Epidermal melanocyte (primary cell): ENCODE data around the gene FRRS1.

Source experiments
- DNase-seq: peaks from one replicate; pipeline ENCODE4 v3.0.0; 2011; ENCODE audit warnings: low spot score; ENCODE audit not compliant: insufficient read length

Gene FRRS1

GRCh38 chr1:99677416-99677815 lies 89.0 kb downstream of the FRRS1 start:
- no peak for DNase-seq

- no peak for DNase-seq
These were observed 89.6 kb downstream of the FRRS1 start for GRCh38 chr1:99676876-99677275.

DNA sequence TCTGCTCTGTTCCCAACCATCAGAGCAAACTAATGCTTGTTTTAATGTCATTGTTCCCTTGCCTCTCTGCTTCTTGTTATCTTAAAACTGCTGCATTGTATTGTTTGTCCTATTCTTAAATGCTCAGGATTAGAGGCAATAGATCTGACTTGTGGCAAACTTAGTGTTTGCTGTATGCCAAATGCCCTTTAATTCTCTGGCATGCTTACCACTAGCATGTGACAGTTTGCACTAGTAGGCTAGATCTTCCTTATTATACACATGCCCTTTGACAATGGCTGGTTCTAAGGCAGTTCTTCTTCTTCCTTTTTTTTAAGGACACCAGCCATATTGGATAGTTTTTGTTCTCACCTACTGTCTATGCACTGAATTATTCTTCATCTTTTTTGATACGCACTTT lies 90.4 kb downstream of the FRRS1 start:
- no peak for DNase-seq

DNA sequence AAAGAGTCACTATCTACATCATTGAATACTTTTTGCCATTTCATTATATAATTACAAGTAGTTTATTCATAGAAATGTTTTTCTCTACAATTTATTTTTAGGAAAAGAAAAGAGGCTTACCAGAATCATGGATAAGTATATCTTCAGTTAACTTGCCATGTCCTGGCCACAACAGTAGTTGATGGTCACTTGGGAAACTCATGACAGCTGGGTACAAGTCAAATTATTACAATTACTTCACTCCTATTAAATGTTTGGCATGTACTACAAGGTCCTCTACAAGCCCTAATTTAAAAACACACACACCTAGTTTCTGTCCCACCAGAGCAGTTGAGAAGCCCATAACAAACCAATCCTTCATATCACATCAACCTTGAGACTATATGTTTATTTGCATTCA lies 91.1 kb downstream of the FRRS1 start:
- DNase-seq, result no peak

- no peak for DNase-seq
These were observed 92.0 kb downstream of the FRRS1 start for GRCh38 chr1:99674115-99675064.

DNA sequence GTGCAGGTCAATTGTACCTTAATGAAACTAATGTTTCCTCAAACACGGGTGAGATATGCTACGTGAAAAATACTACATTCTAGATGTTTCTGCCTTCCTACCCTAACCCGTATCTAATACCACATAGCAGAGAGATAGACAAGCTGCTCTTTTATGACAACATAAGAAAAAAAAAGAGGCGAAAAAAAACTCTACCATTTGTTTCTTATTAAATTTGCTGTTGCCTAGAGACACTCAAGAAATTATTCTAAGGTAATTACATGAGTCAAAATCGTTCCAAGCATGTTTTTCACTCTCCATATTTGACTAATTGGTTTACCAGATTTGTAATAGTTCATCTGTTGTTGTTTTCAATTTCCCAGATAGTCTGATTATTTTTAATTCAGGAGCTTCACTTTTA lies 93.1 kb downstream of the FRRS1 start:
- DNase-seq, result no peak

- no peak for DNase-seq
These were observed 93.8 kb downstream of the FRRS1 start for GRCh38 chr1:99672530-99673213.

DNA sequence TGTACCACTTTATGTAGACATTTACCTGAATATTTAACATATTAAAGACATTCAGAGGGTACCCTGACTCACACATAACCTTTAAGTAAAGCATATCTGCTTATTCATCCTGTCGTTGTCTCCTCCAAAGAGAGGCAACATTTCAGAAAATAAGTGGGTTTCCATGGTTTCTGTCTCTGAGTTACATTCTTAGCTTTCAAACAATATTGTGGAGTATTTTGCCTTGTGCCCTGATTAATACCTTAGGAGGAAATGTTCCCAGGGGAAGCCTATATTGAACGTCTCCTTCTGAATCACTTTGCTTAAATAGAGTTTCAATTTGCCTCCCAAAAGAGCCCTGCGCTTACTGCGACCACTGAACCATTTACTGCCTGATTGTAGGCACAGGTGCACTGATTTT lies 94.4 kb downstream of the FRRS1 start:
- DNase-seq, result no peak

DNA sequence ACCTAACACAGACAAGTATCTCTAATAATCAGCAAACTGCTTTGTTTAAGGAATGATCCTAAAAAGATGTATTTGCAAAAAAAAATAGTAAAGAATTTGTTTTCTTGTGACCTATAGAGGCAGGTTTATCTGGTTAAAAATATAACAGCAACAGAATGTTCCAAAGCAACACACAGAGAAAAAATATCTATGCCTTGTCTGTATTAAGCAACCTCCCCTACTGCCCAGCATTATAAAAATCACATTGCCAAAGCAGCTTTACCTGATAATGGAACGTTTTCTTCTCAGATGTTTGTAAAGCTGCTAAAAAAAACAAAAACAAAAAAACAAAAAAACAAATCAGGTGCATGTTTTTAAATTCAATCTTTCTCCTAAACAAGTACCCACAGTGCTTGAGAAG lies 95.9 kb downstream of the FRRS1 start:
- no peak for DNase-seq

- DNase-seq, result no peak
These were observed 96.6 kb downstream of the FRRS1 start for GRCh38 chr1:99669821-99670220.

GRCh38 chr1:99669376-99669775 lies 97.1 kb downstream of the FRRS1 start:
- no peak for DNase-seq

- DNase-seq, result no peak
These were observed 101.2 kb downstream of the FRRS1 start for GRCh38 chr1:99665212-99665611.

DNA sequence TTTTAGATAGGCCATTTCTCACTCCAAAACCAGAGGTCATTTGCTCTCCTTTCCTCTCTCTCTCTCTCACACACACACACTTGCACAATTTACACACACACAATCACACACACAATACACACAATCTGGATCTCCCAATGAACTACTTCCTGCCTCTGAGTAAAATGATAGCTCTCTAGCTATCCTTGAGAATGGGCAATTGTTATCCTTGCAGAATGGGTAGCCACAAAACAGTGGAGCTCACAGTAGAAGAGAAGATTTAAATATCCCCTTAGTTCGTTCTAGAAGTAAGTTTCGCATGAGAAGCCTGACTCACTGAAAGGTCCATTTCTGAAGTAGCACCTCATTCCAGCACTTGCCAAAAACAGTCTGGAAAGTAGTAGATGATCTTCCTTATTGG lies 102.9 kb downstream of the FRRS1 start:
- no peak for DNase-seq

DNA sequence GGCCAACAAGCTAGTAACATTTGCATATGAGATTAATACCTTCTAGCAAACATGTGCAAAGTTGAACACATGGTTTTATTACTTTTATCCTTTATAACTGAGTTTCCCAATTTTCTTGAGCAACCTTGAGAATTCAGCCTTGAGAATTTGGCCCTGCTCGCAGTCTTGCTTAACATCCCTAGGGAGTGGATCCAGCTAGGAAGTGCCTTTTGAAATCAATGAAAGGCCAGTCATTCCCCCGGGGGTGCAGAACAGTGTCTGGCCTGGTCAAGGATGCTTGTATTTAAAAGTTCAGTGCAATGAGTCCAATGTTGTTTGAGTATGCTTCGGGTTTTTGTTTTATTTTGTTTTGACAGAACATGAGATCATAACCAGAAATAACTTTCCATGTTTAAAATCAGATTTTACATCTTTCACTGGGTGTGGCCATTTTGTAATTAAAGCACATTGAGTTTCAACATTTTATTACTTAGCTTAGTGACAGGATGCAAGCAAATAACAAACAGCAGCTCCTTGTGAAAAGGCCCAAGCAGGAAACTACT lies 103.8 kb downstream of the FRRS1 start:
- DNase-seq, result peak; percentile 52

DNA sequence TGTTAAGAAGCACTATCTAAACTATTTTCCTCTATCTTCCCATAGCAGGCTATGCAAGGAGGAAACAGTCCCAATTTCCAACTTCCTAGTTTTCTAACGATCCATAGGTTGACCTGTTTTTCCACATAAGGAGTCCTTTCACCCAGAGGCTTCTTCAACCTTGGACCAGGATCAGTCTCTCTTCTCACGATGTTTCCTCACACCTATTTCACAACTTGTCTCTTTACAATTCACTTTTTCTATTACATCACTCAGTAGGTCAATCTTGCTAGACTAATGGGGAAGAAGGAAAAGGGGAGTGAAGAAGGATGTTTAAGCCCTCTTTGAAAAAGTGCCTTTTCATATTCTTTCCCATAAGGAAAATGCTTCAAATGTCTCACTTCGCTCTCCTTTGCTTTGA lies 104.7 kb downstream of the FRRS1 start:
- DNase-seq, result no peak

GRCh38 chr1:99660496-99660895 lies 105.9 kb downstream of the FRRS1 start:
- DNase-seq, result no peak

GRCh38 chr1:99659755-99660210 lies 106.7 kb downstream of the FRRS1 start:
- no peak for DNase-seq
